Measurements from ENCODE around the gene WFDC2.

WFDC2 gene

GRCh38 chr20:45445805-45446562 is 23.6 kb upstream of the WFDC2 start:
- no peak overlapping the region for H3K4me3 ChIP-seq (ENCODE audit: low read depth, low read length)
- no peak for TF ChIP-seq MAX (IDR thresholded peaks at IDR 0.05; ENCODE audit: low read depth, low read length)
- TF ChIP-seq MYC (IDR thresholded peaks at IDR 0.05; ENCODE audit: low read depth, low read length): no peak
- peak; percentile 83 for TF ChIP-seq CTCF (IDR thresholded peaks at IDR 0.05; ENCODE audit: low read depth, low read length)
- peak; percentile 50 for DNase-seq (ENCODE audit: low read depth)

- no peak for DNase-seq (ENCODE audit: low read depth)
- H3K4me3 ChIP-seq (ENCODE audit: low read depth, low read length): no peak overlapping the region
- TF ChIP-seq MAX (IDR thresholded peaks at IDR 0.05; ENCODE audit: low read depth, low read length): no peak
- TF ChIP-seq POLR2A (IDR thresholded peaks at IDR 0.05; ENCODE audit: extremely low read depth, insufficient read length): no peak
- no peak for TF ChIP-seq CTCF (IDR thresholded peaks at IDR 0.05; ENCODE audit: low read depth, low read length)
- no peak for TF ChIP-seq MYC (IDR thresholded peaks at IDR 0.05; ENCODE audit: low read depth, low read length)
Measured at GRCh38 chr20:45448270-45448669, 21.3 kb upstream of the WFDC2 start.

GRCh38 chr20:45449528-45449927 is 20.0 kb upstream of the WFDC2 start:
- no peak for DNase-seq (ENCODE audit: low read depth)
- no peak for TF ChIP-seq POLR2A (IDR thresholded peaks at IDR 0.05; ENCODE audit: extremely low read depth, insufficient read length)
- no peak for TF ChIP-seq CTCF (IDR thresholded peaks at IDR 0.05; ENCODE audit: low read depth, low read length)
- TF ChIP-seq MYC (IDR thresholded peaks at IDR 0.05; ENCODE audit: low read depth, low read length): no peak
- no peak for TF ChIP-seq MAX (IDR thresholded peaks at IDR 0.05; ENCODE audit: low read depth, low read length)
- H3K4me3 ChIP-seq (ENCODE audit: low read depth, low read length): no peak overlapping the region

GRCh38 chr20:45450097-45450818 is 19.3 kb upstream of the WFDC2 start:
- peak; percentile 94 for DNase-seq (ENCODE audit: low read depth)
- TF ChIP-seq MYC (IDR thresholded peaks at IDR 0.05; ENCODE audit: low read depth, low read length): peak; percentile 65; the same call in 1 of the 2 replicates
- no peak for TF ChIP-seq POLR2A (IDR thresholded peaks at IDR 0.05; ENCODE audit: extremely low read depth, insufficient read length)
- TF ChIP-seq MAX (IDR thresholded peaks at IDR 0.05; ENCODE audit: low read depth, low read length): peak; percentile 55
- peak; percentile 67 for TF ChIP-seq CTCF (IDR thresholded peaks at IDR 0.05; ENCODE audit: low read depth, low read length)
- H3K4me3 ChIP-seq (ENCODE audit: low read depth, low read length): no peak overlapping the region

- H3K4me3 ChIP-seq (ENCODE audit: low read depth, low read length): no peak overlapping the region
- TF ChIP-seq MAX (IDR thresholded peaks at IDR 0.05; ENCODE audit: low read depth, low read length) (no peak), MYC (IDR thresholded peaks at IDR 0.05; ENCODE audit: low read depth, low read length) (no peak), POLR2A (IDR thresholded peaks at IDR 0.05; ENCODE audit: extremely low read depth, insufficient read length) (no peak), CTCF (IDR thresholded peaks at IDR 0.05; ENCODE audit: low read depth, low read length) (no peak)
- no peak for DNase-seq (ENCODE audit: low read depth)
Measured at GRCh38 chr20:45452238-45452637, 17.3 kb upstream of the WFDC2 start.
